Measurements from ENCODE around the gene DNAJC28. TPM values are rescaled to one million over a fixed set of nuclear protein-coding genes. Genes with fewer than 3 reads are reported as not detected.
"Not testable (repeated sequence)": the region's sequence is repeated elsewhere in the genome, so short reads cannot be mapped to it uniquely, and the experiment has no call there.

DNAJC28 gene
- total and polyA plus RNA-seq, 3 donors from 2014 or later = 7.3 to 9.3 (median 9.3) TPM

DNA sequence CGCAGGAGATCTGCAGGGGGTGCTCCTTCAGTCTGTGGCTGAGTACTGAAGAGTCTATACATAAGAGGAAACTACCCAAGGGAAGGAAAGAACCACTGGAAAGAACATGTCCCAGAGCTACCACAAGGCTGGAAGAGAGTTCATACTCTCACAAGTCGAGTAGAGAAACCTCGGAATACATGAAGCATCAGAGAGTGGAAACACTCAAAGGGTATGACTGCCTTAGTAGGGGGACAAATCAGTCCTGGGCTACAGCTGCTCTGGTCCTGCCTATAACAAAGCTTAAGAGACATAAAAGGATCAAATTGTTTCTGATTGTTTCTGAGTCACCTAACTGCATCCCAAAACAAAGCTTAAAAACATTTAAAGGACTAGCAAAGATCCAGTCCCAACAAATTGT, 39.2 kb downstream of the DNAJC28 start:
- WGBS, 2 donors = 86 to 90% methylated on average over 3 of the region's 3 CpGs
- intact Hi-C loops (cut with DNase I; ENCODE audit: low total_unique reads) = no loop called here
- H3K36me3 ChIP-seq (ENCODE audit: low read depth, missing control alignments) = no peaks in the 10 kb centered on the region
- no peak for DNase-seq
- H3K4me1 ChIP-seq = no peaks in the 10 kb centered on the region
- H3K9me3 ChIP-seq = no peaks in the 10 kb centered on the region
- no peak overlapping the region for H3K27ac ChIP-seq
- H3K27me3 ChIP-seq = no peaks in the 10 kb centered on the region
- TF ChIP-seq, protein P1, sequence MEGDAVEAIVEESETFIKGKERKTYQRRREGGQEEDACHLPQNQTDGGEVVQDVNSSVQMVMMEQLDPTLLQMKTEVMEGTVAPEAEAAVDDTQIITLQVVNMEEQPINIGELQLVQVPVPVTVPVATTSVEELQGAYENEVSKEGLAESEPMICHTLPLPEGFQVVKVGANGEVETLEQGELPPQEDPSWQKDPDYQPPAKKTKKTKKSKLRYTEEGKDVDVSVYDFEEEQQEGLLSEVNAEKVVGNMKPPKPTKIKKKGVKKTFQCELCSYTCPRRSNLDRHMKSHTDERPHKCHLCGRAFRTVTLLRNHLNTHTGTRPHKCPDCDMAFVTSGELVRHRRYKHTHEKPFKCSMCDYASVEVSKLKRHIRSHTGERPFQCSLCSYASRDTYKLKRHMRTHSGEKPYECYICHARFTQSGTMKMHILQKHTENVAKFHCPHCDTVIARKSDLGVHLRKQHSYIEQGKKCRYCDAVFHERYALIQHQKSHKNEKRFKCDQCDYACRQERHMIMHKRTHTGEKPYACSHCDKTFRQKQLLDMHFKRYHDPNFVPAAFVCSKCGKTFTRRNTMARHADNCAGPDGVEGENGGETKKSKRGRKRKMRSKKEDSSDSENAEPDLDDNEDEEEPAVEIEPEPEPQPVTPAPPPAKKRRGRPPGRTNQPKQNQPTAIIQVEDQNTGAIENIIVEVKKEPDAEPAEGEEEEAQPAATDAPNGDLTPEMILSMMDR (IDR thresholded peaks at IDR 0.05) = no peak
- TF ChIP-seq POLR2A (IDR thresholded peaks at IDR 0.05) = no peak
- no peak overlapping the region for H3K4me3 ChIP-seq

DNA sequence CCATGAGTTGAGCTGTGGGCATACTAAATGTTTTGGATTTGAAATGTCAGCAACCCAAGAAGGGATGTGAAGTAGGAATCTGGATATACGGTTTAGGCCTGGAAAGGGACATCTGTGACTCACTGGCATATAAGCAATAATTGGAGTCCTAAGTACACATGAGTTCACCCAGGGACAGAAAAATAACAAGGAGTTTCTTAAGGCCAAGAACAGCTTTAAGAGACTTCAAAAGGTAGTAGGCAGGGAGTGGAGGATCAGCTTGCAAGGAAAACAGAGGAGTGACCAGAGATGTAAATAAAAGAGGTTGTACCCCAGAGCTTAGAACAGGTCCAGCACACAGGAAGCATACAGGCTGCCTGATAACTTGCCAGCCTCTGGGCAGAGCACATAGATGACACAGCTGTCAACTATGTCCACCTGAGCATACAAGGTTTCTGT, 39.9 kb downstream of the DNAJC28 start:
- intact Hi-C loops (cut with DNase I; ENCODE audit: low total_unique reads) = no loop called here
- Histone ChIP-seq H3K4me1 (no peaks in the 10 kb centered on the region), H3K27ac (no peak overlapping the region), H3K36me3 (ENCODE audit: low read depth, missing control alignments) (no peaks in the 10 kb centered on the region), H3K27me3 (no peaks in the 10 kb centered on the region), H3K4me3 (no peak overlapping the region), H3K9me3 (no peaks in the 10 kb centered on the region)
- no peak for DNase-seq
- TF ChIP-seq, protein P1 (IDR thresholded peaks at IDR 0.05) = no peak
- TF ChIP-seq POLR2A (IDR thresholded peaks at IDR 0.05) = no peak
- WGBS, 2 donors = 85 to 96% methylated on average over 1 of the region's 1 CpG

DNA sequence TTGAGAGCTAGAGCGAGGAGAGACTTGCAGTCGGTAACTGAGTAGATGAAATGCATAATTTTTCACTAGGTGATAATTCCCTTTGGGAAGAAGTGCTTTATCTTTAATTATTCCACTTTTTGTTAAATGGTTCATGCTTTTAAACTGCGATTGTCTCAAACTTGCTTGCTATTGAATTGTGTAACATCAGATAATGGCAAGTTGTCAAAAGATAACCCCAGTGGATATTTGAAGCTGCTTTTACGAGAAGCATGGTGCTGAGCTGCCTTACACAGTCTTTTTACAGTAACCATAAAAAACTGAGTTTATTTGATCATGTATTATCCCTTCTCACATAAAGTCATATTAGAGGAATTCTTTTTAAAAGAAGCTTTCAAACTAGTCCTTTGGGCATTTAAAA, 41.9 kb downstream of the DNAJC28 start:
- no peak for DNase-seq
- 79 to 84% methylated on average over 4 of the region's 4 CpGs for WGBS, 2 donors
- Histone ChIP-seq H3K4me3 (no peak overlapping the region), H3K9me3 (no peaks in the 10 kb centered on the region), H3K27me3 (no peaks in the 10 kb centered on the region), H3K27ac (no peak overlapping the region), H3K4me1 (peaks cover 4% of the 10 kb centered on the region), H3K36me3 (ENCODE audit: low read depth, missing control alignments) (no peaks in the 10 kb centered on the region)
- intact Hi-C loops (cut with DNase I; ENCODE audit: low total_unique reads) = no loop called here
- TF ChIP-seq, protein P1 (IDR thresholded peaks at IDR 0.05) = no peak
- TF ChIP-seq POLR2A (IDR thresholded peaks at IDR 0.05) = no peak

DNA sequence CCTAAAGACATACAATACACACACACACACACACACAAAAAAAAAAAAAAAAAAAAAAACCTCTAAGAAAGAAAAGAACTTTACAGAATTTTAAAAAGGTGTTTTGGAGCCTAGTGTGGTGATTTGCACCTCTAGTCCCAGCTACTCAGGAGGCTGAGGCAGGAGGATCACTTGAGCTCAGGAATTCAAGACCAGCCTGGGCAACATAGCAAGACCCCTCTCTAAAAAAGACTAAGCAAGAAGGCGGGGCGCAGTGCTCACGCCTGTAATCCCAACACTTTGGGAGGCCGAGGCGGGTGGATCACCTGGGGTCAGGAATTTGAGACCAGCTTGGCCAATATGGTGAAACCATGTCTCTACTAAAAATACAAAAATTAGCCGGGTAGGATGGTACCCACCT, 44.9 kb downstream of the DNAJC28 start:
- H3K27me3 ChIP-seq; H3K4me3 ChIP-seq; intact Hi-C loops (cut with DNase I; ENCODE audit: low total_unique reads); H3K27ac ChIP-seq; H3K36me3 ChIP-seq (ENCODE audit: low read depth, missing control alignments); H3K4me1 ChIP-seq; H3K9me3 ChIP-seq; DNase-seq: not testable (repeated sequence)
- 95 to 97% methylated on average over 6 of the region's 6 CpGs for WGBS, 2 donors

DNA sequence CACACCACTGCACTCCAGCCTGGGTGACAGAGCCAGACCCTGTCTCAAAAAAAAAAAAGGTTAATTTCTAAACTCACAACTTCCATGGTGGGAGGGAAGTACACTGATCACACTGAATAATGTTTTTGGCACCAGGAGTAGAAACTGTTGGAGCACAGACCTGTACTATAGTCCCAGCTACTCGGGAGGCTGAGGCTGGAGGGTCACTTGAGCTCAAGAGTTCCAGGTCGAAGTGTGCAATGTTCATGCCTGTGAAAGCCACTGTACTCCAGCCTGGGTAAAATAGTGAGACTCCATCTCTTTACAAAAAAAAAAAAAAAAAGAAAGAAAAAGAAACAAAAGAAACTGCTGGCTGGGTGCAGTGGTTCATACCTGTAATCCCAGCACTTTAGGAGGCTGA, 47.0 kb downstream of the DNAJC28 start:
- Histone ChIP-seq H3K4me3 (no peak overlapping the region), H3K9me3 (no peaks in the 10 kb centered on the region), H3K27ac (no peak overlapping the region), H3K4me1 (peaks cover 4% of the 10 kb centered on the region), H3K27me3 (no peaks in the 10 kb centered on the region), H3K36me3 (ENCODE audit: low read depth, missing control alignments) (no peaks in the 10 kb centered on the region)
- no peak for DNase-seq
- intact Hi-C loops (cut with DNase I; ENCODE audit: low total_unique reads) = loop anchor here (5.0 kb wide), 1 partner anchor 242 kb away; no protein-coding TSS in a partner anchor
- 43 to 50% methylated on average over 2 of the region's 2 CpGs for WGBS, 2 donors
- TF ChIP-seq, protein P1 (IDR thresholded peaks at IDR 0.05) = no peak
- TF ChIP-seq POLR2A (IDR thresholded peaks at IDR 0.05) = no peak

Data from testis (tissue), 3 donors.